A673 (cell line): ENCODE measurements around the gene KLRF1. TPM values are rescaled to one million over a fixed set of nuclear protein-coding genes. Genes with fewer than 3 reads are reported as not detected.
"Not testable (repeated sequence)": the region's sequence is repeated elsewhere in the genome, so short reads cannot be mapped to it uniquely, and the experiment has no call there.

Experiments used
- BruUV-seq: library from RNA; stranded (reverse); fragments of 400-500 nt; replicated peaks from 2 replicates; lab custom pipeline; 2021; lab: Mats Ljungman, UMichigan
- CTCF ChIA-PET: fragments of 300-600 bp; sonication (Branson Sonifier 250); formaldehyde crosslinking; loops from one replicate; lab custom pipeline; 2022; ENCODE audit warnings: antibody characterized with exemption; lab: Charles Lee
- POLR2A ChIA-PET: fragments of 300-600 bp; sonication (Branson Sonifier 250); formaldehyde crosslinking; loops from one replicate; lab custom pipeline; 2022; ENCODE audit warnings: antibody characterized with exemption; ENCODE audit not compliant: low non-redundant PET; lab: Charles Lee
- DNase-seq: peaks from one replicate; pipeline ENCODE4 v3.0.0-alpha.2; 2015; ENCODE audit warnings: low spot score
- H3K27ac ChIP-seq: fragments of 200-600 bp; sonication (generic); 2 replicates; pipeline ENCODE4 v1.5.1; 2016; ENCODE audit warnings: mixed run types, low read depth, mild to moderate bottlenecking, mixed read lengths, antibody characterized with exemption, low read length; ENCODE audit not compliant: poor library complexity, severe bottlenecking
- H3K27me3 ChIP-seq: fragments of 200-600 bp; sonication (generic); replicated peaks from 2 replicates; pipeline ENCODE4 v1.6.1; 2017; ENCODE audit warnings: mixed run types, low read depth, mild to moderate bottlenecking, mixed read lengths, antibody characterized with exemption, low read length; ENCODE audit not compliant: insufficient read depth, poor library complexity
- H3K36me3 ChIP-seq: fragments of 200-600 bp; sonication (generic); 2 replicates; pipeline ENCODE4 v1.6.1; 2016; ENCODE audit warnings: mixed run types, mild to moderate bottlenecking, mixed read lengths, antibody characterized with exemption, low read length; ENCODE audit not compliant: insufficient read depth, poor library complexity, severe bottlenecking
- H3K4me1 ChIP-seq: fragments of 200-600 bp; sonication (generic); 2 replicates; pipeline ENCODE4 v1.6.1; 2017; ENCODE audit warnings: mixed run types, mild to moderate bottlenecking, mixed read lengths, antibody characterized with exemption, low read length; ENCODE audit not compliant: insufficient read depth, poor library complexity, severe bottlenecking
- H3K4me3 ChIP-seq: fragments of 200-600 bp; sonication (generic); 2 replicates; pipeline ENCODE4 v1.5.1; 2016; ENCODE audit warnings: low read depth, mixed run types, mild to moderate bottlenecking, mixed read lengths, low read length; ENCODE audit not compliant: poor library complexity, severe bottlenecking
- H3K9me3 ChIP-seq: fragments of 200-600 bp; sonication (generic); 2 replicates; pipeline ENCODE4 v1.6.1; 2016; ENCODE audit warnings: mixed run types, low read depth, mild to moderate bottlenecking, mixed read lengths, antibody characterized with exemption, low read length; ENCODE audit not compliant: poor library complexity, severe bottlenecking
- EZH2 ChIP-seq: fragments of 200-600 bp; sonication (generic); IDR thresholded peaks from 2 replicates; pipeline ENCODE4 v1.6.1; 2017; ENCODE audit warnings: borderline replicate concordance, low read depth, mild to moderate bottlenecking, mixed read lengths, antibody characterized with exemption, low read length; ENCODE audit not compliant: poor library complexity, severe bottlenecking
- intact Hi-C: fragments of 100-400 bp; cut with micrococcal nuclease; formaldehyde crosslinking; loops from one replicate; pipeline ENCODE4 v1.10.0; 2022; ENCODE audit not compliant: unreplicated experiment
- total RNA-seq: library from RNA; stranded (reverse); gene quantifications from 2 replicates; pipeline ENCODE4 v1.2.3, GENCODE V29; 2021
- TF ChIP-seq, protein P1 (sequence below): fragments of 300-800, 200-600 bp; sonication (generic); conservative IDR thresholded peaks from 2 replicates; pipeline ENCODE4 v1.5.1; 2017; ENCODE audit warnings: low read depth, mild to moderate bottlenecking, antibody characterized with exemption, low read length, moderate library complexity, mixed read lengths

The KLRF1 gene
- total RNA-seq, 1 experiment from 2014 or later, result not detected

DNA sequence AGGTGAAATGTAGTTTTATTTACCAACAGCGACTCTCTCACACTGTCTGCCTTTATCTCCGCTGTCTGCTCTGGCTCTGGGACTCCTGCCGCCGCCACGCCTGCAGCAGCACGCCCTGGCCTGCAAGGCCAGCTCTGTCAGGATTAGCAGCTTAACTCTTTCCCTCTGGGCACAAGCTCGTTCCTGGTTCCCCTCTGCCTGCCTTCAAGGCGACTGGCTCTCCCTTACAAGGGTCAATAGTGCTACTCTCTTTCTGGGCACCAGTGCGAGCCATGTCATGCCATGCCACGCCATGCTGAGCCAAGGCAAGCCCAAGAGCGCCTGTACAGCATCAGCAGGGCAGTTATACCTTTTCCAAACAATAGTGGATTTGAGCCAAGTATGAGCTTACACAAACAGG, 45.5 kb downstream of the KLRF1 start:
- TF ChIP-seq EZH2, result no peak
- TF ChIP-seq, protein P1, sequence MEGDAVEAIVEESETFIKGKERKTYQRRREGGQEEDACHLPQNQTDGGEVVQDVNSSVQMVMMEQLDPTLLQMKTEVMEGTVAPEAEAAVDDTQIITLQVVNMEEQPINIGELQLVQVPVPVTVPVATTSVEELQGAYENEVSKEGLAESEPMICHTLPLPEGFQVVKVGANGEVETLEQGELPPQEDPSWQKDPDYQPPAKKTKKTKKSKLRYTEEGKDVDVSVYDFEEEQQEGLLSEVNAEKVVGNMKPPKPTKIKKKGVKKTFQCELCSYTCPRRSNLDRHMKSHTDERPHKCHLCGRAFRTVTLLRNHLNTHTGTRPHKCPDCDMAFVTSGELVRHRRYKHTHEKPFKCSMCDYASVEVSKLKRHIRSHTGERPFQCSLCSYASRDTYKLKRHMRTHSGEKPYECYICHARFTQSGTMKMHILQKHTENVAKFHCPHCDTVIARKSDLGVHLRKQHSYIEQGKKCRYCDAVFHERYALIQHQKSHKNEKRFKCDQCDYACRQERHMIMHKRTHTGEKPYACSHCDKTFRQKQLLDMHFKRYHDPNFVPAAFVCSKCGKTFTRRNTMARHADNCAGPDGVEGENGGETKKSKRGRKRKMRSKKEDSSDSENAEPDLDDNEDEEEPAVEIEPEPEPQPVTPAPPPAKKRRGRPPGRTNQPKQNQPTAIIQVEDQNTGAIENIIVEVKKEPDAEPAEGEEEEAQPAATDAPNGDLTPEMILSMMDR, result no peak
- ChIA-PET POLR2A (no interaction called here), CTCF (no interaction called here)
- peaks cover 4% of the 10 kb centered on the region for H3K4me1 ChIP-seq
- intact Hi-C loops, result no loop called here
- no peaks in the 10 kb centered on the region for H3K9me3 ChIP-seq
- DNase-seq, result no peak
- BruUV-seq, result no TSS peak
- no peaks in the 10 kb centered on the region for H3K36me3 ChIP-seq
- no peak overlapping the region for H3K27ac ChIP-seq
- H3K27me3 ChIP-seq, result no peaks in the 10 kb centered on the region
- H3K4me3 ChIP-seq, result no peak overlapping the region

DNA sequence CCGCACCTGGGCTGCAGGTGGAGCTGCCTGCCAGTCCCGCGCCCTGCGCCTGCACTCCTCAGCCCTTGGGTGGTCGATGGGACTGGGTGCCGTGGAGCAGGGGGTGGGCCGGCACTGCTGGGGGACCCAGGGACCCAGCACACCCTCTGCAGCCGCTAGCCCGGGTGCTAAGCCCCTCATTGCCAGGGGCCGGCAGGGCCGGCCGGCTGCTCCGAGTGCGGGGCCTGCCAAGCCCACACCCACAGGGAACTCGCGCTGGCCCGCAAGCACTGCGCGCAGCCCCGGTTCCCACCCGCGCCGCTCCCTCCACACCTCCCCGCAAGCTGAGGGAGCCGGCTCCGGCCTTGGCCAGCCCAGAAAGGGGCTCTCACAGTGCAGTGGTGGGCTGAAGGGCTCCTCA, 48.8 kb downstream of the KLRF1 start:
- BruUV-seq, CTCF ChIA-PET: not testable (repeated sequence)

DNA sequence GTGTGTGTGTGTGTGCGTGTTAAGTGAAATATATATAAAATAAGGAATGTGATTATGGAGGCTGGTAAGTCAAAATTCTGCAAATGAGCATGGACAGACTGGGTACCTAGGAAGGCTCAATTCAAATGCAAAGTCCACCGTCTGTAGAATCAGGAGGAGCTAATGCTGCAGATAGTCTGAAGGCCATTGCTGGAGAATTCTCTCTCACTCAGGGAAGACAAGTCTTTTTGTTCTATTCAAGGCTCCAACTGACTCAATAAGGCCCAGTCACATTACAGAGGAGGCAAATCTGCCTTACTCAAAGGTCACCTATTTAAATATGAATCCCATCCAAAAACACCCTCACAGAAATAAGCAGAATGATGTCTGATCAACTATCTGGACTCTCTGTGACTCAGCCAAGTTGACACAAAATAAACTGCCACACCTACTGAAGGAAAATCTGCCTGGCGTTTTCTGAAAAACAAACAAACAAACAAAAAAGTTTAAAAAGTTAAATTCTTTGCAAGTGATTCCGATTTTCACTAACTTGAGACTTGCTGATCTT, 53.3 kb downstream of the KLRF1 start:
- no TSS peak for BruUV-seq
- ChIA-PET POLR2A (no interaction called here), CTCF (no interaction called here)
- DNase-seq, result no peak
- H3K9me3 ChIP-seq, result no peaks in the 10 kb centered on the region
- no peak overlapping the region for H3K4me3 ChIP-seq
- no peaks in the 10 kb centered on the region for H3K27me3 ChIP-seq
- H3K4me1 ChIP-seq, result no peaks in the 10 kb centered on the region
- TF ChIP-seq EZH2, result no peak
- TF ChIP-seq, protein P1, result no peak
- intact Hi-C loops, result no loop called here
- H3K27ac ChIP-seq, result no peak overlapping the region
- no peaks in the 10 kb centered on the region for H3K36me3 ChIP-seq

More for the DNA sequence above, 48.8 kb downstream of the KLRF1 start:
- H3K36me3 ChIP-seq, H3K27me3 ChIP-seq, DNase-seq, H3K9me3 ChIP-seq, H3K4me3 ChIP-seq, H3K4me1 ChIP-seq, intact Hi-C loops, H3K27ac ChIP-seq, POLR2A ChIA-PET: not testable (repeated sequence)

DNA sequence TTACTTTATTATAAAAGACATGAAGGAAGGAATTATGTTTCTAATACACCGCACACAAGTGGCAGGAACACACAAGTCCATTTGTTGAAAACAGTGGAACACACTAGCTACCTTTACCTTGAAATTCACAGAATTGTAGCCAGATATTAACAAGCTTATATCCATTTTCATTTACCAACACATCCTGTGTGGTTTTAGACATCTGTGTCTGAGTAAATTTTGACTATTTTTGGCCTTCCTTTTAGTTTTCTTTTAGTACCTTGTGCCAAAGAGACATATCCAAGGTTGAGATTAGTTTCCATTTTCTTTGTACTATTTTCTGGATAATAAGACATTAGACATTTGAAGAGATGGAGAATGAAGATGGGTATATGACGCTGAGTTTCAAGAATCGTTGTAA, 54.0 kb downstream of the KLRF1 start, which contains the start of gene KLRF2:
Gene KLRF2, plus strand, starts transcription at position 244 of the 400 bp plus-strand sequence. Its CDS starts 107 bp downstream, at position 351.
- POLR2A ChIA-PET, result no interaction called here

More for the DNA sequence above, 54.0 kb downstream of the KLRF1 start, which contains the start of gene KLRF2:
- CTCF ChIA-PET, result no interaction called here
- no peak within 1 kb of the TSS for H3K27ac ChIP-seq
- intact Hi-C loops, result no loop called here
- BruUV-seq, result no TSS peak
- no peaks in the 10 kb centered on the region for H3K36me3 ChIP-seq
- no peak for DNase-seq
- H3K4me1 ChIP-seq, result no peaks in the 10 kb centered on the region
- TF ChIP-seq, protein P1, result no peak
- TF ChIP-seq EZH2, result no peak
- no peaks in the 10 kb centered on the region for H3K9me3 ChIP-seq
- H3K27me3 ChIP-seq, result no peaks in the 10 kb centered on the region
- H3K4me3 ChIP-seq, result no peak within 1 kb of the TSS
